ENCODE results near the gene CYP21A2.
"Not testable (repeated sequence)": the region's sequence is repeated elsewhere in the genome, so short reads cannot be mapped to it uniquely, and the experiment has no call there.

Gene CYP21A2

DNA sequence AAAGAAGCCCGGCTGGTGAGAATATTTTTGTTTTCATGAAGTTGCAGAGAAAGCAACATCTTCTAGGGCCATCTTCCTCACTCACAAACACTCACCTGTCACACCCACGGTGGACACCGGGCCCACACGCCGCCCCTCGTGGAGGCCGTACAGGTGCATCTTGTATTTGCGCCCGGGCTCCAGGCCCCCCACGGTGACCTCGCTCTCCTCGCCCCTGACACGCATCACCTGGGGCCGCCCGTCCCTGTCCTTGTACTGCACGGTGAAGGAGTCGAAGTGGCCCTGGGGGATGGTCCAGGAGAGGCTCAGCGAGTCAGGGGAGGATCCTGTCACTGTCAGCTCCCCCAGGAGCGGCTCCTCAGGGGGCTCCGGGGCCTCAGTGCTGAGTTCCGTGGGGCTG, 17.5 kb downstream of the CYP21A2 start:
- DNase-seq (ENCODE audit: low spot score), result not testable (repeated sequence)

DNA sequence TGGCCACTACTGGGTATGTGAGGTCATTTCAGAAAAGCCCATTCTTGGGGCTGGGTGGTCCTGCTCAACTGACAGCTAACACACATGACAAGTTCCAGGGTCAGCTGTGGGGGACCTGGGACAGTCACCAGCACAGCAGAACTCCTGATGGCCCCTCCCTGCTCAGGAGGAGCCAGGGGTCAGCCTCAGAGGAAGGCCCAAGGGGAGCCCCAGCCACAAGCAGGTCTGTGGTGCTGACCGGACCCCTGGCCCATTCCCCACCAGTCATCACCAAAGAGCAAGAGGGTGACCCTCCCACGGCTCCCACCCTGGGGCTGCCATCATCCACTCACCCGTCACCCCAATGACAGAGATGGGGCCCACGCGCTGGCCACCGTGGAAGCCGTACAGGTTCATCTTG, 18.0 kb downstream of the CYP21A2 start:
- no peak for DNase-seq (ENCODE audit: low spot score)

DNA sequence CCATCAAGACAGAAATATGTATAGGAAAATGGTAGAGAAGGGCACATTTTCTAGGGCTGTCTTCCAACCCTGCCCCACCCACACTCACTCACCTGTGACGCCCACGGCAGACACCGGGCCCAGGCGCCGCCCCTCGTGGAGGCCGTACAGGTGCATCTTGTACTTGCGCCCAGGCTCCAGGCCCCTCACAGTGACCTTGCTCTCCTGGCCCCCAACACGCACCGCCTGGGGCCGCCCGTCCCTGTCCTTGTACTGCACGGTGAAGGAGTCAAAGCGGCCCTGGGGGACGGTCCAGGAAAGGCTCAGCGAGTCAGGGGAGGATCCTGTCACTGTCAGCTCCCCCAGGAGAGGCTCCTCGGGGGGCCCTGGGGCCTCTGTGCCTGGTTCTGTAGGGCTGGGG, 19.8 kb downstream of the CYP21A2 start:
- no peak for DNase-seq (ENCODE audit: low spot score)

DNA sequence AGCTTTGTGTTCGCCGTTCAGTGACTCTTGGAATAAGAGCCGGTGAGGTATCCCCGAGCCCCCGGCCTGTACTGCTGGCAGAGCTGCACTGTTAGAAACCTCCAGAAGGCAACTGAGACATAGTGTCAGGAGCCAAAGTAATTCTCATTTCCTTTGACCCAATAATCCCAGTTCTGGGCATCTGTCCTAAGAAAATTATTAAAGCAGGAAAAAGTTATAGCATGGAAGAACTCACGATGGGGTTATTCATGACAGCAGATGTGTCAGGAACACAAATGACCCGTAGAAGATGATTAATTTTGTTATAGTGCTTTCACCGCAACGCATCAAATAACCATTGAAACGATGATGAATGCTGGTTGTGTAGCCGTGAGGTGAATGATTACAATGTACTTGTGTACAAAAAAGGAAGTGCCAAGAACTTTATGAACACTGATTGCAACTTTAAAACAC, 20.3 kb downstream of the CYP21A2 start:
- DNase-seq (ENCODE audit: low spot score), result no peak

DNA sequence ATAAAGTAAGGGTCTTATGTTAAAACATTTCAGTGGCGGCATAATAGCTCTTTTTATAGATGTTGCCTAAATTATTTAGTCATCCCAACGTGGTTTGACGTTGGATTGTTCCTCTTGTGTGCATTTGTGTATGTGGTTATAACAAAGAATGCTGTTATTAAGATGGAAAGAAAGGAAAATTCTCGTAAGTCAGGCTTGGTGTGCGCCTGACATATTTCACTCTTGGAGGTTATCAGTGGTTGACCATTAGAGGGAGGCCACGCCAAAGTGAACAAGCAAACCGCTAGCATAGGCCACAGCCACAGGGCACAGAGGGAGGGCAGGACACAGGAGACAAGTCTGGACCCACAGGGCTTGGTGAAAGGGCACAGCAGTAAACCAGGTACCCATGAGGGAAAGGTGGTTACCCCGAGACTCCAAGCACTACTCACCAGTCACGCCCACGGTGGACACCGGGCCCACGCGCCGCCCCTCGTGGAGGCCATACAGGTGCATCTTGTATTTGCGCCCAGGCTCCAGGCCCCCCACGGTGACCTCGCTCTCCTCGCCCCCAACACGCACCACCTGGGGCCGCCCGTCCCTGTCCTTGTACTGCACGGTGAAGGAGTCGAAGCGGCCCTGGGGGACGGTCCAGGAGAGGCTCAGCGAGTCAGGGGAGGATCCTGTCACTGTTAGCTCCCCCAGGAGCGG, 22.9 kb downstream of the CYP21A2 start:
- DNase-seq (ENCODE audit: low spot score), result no peak

DNA sequence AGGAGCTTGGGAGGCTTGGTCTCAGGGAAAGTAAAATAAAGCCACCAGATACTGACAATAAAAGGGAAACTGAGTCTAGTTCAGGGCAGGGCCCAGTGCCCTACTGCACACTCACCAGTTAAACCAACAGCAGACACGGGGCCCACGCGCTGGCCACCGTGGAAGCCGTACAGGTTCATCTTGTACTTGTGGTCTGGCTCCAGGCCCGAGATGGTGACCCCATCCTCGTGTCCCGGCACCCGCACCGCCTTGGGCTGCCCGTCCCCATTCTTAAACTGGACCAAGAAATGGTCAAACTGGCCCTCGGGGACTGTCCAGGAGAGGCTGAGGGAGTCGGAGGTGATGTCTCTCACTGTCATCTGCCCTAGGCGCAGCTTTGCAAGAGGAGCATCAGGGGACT, 26.5 kb downstream of the CYP21A2 start:
- no peak for DNase-seq (ENCODE audit: low spot score)

DNA sequence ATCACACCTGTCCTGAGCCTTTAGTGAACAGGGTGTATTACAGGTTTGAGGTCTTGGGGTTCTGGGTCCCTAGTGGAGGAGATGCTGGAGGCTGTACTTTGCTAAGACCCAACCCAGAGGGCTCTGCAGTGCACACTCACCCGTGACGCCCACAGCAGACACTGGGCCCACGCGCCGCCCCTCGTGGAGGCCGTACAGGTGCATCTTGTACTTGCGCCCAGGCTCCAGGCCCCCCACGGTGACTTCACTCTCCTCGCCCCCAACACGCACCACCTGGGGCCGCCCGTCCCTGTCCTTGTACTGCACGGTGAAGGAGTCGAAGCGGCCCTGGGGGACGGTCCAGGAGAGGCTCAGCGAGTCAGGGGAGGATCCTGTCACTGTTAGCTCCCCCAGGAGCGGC, 29.3 kb downstream of the CYP21A2 start:
- DNase-seq (ENCODE audit: low spot score), result not testable (repeated sequence)

DNA sequence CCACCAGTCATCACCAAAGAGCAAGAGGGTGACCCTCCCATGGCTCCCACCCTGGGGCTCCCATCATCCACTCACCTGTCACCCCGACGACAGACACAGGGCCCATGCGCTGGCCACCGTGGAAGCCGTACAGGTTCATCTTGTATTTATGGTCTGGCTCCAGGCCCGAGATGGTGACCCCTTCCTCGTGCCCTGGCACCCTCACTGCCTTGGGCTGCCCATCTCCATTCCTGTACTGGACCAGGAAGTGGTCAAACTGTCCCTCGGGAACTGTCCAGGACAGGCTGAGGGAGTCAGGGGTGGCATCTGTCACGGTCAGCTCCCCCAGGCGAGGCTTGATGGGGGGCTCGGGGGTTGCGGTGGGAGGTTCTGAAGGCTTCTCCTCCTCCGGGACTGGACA, 30.1 kb downstream of the CYP21A2 start:
- DNase-seq (ENCODE audit: low spot score), result not testable (repeated sequence)

DNA sequence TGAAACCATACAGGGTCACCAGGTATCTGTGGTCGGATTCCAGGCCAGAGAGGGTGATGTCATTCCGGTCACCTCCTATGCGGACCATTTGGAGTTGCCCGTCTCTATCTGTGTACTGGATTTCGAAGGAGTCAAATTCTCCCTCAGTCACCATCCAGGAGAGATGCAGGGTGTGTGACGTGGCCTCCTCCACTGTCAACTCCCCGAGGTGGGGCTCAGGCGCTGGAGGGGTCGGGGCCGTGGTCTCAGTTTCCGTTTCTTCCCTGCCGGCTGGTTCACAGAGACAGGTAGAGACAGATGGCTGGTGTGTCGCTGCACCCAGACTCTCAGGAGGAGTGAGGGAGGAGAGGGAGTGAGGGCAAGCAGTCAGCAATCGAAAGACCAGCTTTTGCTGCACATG, 30.7 kb downstream of the CYP21A2 start:
- no peak for DNase-seq (ENCODE audit: low spot score)

DNA sequence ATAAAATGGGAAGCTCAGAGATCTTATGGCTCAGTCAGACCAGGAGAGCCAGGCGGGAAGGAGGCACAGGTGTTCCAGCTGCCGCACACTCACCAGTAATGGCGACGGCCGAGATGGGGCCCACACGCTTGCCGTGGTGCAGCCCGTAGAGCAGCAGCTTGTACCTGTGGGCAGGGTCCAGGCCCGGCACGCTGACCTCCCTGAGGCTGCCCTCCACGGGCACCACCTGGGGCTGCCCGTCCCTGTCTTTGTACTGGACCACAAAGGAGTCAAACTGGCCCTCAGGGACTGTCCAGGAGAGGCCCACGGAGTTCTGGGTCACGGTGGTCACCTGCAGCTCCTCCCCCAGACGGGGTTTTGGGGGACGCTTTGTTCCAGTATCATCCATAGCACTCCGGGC, 31.2 kb downstream of the CYP21A2 start:
- DNase-seq (ENCODE audit: low spot score), result no peak

DNA sequence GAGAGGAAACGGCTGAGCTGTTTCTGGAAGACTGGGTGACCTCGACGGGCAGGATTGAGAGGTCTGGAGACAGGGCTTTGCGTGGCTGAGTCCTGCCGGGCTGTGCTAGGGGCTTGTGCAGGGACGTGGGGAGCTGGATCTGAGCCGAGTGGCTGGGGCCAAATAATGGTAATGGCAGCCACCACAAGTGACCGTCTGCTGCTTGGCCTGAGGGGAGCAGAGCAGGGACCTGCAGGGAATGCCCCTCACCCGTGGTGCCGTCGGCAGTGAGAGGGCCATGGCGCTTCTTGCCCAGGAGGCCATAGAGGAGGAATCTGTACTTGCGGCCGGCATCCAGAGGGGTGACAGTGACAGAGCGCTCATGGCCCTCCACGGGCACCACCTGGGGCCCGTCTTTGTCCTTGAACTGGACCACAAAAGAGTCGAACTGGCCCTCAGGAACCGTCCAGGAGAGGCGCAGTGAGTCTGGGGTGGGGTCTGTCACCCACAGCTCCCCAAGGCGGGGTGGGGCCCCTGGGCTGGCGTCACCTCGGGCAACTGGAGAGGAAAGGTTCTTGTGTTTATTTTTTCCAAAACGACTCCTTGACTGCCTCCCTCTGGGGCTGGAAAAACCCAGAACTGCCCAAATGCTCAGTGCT, 31.8 kb downstream of the CYP21A2 start:
- no peak for DNase-seq (ENCODE audit: low spot score)

DNA sequence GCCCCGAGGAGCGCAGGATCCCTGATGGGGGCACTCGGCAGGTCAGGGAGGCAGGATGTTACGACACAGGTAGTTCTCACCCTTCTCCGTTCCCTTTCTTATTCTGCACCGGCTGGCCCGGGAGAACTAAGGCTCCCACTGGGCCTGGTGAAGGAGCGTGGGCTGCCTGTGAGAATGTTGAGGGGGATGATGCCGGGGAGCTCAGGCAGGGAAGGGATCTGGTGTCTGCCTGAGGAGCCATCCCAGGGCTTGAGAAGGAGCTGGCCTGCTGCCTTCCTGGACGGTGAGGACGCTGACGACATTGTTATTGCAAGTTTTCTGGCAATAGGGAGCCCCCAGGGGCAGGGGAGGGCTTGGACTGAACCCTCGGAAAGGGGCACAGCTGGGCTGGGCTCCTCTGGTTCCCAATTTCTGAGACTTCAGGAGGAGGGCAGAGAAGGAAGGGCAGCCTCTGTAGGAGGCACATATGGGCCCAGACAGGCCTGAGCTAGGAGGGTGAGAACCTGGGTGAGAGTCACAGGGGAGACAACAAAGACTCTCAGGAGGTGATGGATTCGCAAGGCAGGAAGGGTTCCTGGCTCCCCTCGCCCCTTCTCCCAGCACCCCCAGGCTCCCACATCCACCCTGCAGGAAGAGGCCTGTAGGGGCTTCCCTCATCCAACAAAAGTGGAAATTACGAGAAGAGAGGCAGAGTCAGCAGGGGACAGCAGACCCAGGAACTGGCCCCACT, 32.8 kb downstream of the CYP21A2 start:
- no peak for DNase-seq (ENCODE audit: low spot score)

DNA sequence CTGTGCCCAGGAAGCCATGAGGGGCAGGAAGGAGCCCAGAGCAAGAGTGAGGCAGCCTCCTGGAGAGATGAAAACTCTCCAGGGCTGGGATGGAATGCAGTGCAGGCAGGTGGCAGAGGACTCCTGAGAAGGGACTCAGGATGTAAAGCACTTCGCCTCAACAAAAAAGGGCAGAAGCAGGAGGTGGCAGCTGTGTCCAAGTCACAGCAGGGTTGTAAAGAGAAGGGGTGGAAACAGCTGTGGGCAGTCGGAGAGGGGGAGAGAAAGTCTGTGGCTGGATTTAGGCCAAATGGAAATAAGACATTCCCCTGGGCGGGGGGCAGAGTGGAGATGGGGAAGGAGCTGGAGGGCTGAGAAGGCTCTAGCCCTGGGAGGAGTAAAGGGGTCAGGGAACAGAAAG, 34.9 kb downstream of the CYP21A2 start:
- DNase-seq (ENCODE audit: low spot score), result no peak

DNA sequence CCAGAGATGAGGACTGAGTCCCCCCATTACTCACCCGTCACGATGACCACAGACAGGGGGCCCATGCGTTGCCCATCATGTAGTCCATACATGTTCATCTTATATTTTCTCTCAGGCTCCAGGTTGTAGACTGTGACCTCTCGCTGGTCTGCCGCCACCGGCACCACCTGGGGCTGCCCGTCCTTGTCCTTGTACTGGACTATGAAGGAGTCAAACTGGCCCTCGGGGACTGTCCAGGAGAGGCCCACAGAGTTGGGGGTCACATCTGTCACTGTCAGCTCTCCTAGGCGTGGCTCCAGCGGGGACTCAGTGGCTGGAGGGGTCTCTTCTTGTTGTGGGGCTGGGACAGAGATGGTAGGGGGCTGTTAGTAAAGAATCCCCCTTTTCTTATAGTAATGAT, 35.4 kb downstream of the CYP21A2 start:
- no peak for DNase-seq (ENCODE audit: low spot score)

DNA sequence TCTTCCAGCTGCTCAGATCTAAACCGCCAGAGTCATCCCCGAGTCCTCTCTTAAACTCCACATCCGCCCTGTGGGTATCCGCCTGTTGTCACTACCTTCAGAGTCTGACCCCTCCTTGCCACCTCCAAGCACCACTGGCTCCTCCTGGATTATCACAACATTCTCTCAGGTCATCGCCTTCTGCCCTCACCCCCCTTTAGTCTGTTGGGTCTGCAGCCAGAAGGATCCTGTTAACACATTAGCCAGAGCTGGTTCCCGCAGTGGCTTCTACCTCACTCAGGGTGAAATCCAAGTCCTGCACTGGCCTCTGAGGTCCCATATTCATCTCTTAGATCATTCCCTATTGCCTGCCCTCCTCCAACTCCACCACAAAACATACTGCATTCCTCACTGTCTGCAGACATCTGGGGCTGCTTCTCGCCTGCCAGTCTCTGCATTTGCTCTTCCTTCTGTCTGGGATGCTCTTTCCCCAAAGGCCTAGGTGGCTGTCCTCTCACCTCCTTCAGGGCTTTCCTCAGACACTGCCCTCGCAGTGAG, 36.8 kb downstream of the CYP21A2 start:
- DNase-seq (ENCODE audit: low spot score), result no peak

DNA sequence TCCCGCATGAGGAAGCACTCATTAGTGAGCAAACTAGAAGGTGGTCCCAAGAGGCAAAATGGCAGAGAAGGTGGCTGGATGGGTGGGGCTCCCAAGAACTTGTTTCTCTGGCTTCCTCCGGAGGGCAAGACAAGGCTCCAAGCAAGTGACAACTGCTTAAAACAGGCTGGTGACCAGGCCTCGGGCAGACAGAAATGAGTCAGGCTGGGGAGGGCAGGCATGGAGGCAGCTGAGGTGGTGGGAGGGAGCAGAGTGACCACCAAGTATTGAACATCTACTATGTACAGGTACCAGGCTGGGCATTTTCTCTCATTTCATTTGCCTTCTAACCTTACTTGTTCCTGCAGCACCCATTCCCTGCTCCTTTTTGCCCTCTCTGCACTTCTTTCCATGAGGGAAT, 37.6 kb downstream of the CYP21A2 start:
- no peak for DNase-seq (ENCODE audit: low spot score)

DNA sequence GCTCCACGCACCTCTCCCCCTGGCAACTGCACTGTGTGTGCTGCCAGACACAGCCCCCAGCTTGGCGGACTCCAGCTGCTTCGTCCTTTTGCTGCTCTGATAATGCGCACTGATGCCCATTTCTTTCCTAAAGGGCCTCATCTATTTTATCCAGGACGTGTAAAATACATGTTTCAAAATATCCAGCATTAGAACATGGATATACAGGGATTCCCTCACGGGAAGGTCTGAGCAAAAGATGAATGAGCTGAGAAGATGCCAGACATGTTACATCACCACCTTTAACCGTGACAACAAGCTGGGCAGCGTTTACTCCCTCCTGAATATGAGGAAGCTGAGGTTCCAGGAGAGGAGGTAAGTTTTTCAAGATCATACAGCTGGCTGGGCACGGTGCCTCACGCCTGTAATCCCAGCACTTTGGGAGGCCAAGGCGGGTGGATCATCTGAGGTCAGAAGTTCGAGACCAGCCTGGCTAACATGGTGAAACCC, 38.1 kb downstream of the CYP21A2 start:
- DNase-seq (ENCODE audit: low spot score), result no peak

DNA sequence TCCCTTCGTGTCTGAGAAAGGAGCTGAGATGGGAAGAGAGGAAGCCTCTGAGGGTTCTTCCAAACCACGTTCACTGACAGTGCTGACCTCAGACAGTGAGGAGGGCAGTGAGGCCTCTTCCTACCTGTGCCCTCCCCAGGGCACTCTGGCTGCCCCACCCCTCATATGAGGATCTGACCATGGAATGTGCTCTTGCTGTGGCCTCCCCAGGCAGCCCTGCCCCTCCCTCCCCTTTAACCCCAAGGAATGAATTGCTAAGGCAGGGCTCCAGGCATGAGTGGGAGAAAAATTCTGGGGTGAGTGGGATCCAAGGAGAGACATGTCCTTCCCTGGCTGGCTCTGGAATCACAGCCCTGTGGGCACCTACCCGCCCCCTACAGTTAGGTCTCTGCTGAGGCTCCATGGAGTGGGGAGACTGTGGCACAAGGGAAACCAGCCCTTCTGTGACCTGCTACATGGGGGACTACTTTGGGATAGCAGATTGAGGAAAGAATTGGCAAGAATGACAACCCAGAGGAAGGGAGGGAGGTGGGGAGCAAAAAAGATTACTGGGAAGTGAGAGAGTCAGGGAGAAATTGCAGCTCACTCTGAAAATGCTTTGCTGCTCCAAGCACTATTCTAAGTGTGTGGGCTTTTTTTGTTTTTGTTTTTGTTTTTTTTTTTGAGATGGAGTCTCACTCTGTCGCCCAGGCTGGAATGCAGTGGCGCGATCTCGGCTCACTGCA, 41.5 kb downstream of the CYP21A2 start:
- DNase-seq (ENCODE audit: low spot score), result no peak

DNA sequence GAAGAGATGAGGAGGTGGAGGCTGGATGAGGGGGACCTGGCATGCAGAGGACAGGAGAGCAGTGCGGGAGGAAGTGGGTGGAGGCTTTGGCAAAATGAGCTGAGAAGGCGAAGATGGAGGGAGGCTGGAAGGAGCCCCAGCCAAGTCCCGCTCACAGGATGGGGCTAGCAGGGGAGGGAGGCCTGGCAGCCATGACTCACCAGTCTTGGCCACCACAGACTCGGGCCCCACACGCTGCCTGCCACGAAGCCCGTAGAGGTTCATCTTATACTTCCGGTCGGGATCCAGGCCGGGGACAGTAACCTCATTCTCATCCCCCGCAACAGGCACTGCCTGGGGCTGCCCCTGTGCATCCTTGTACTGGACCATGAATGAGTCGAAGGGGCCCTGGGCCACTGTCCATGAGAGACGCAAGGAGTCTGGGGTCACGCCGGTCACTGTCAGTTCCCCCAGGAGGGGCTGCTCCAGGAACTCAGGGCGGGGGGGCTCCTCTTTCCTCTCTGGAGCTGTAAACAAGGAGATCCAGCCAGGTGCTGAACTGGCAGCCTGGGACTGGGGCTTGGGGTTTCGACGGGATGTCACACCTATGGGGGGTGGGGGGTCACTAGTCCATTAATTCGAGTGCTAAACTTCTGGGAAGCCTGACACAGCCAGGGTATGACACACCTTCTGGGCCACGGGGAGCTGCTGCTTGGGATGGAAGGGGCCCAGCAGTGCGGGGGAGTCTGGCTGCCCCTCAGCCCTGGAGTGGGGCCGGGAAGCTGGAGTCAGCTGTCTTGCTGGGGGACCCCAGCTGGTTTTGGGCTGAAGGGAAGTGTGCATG, 43.2 kb downstream of the CYP21A2 start:
- no peak for DNase-seq (ENCODE audit: low spot score)

DNA sequence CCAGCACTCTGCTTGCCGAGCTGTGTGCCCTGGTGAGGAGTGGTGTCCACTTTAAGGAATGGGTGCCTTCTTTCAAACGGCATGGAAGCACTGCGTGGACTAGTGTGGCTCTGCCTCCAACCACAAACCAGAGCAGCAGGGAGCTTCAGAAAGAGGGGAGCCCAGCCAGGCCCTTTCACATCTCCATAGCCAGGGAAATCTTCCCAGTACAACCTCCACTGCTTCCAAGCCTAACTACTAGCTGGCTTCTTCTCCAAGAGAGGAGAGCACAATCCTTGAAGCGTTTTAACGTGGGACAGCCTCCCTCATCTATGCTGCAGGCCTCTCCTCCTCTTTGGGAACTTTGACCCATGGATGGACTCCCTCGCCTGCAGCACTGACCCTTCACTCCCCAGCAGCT, 44.3 kb downstream of the CYP21A2 start:
- no peak for DNase-seq (ENCODE audit: low spot score)

DNA sequence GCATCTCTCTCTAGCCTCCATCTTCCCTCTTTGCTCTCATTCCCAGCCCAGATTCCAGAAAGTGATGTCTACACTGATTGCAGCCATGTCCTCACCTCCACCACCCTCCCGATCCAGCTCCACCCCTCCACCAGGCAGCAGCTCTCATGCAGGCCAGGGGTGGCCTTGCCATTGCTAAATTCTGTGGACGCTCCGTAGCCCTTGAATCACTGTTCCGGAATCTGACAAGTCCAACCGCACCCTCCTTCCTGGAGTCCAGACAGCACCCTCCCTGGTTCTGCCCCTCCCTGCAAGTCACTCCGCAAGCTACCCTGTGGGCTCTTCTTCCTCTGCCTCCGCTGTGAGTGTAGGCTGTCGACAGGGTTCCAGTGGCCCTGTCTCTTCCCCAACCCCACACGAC, 44.7 kb downstream of the CYP21A2 start:
- no peak for DNase-seq (ENCODE audit: low spot score)
